HepG2 (cell line): ENCODE measurements around the gene PUS3. TPM values are rescaled to one million over a fixed set of nuclear protein-coding genes. Genes with fewer than 3 reads are reported as not detected.

Experiments
- ATAC-seq: fragments of 200-7000 bp; cut with Tn5 transposase; 3 replicates; pipeline ENCODE4 v1.9.1; 2020; ENCODE audit warnings: mild to moderate bottlenecking, moderate library complexity
- BruUV-seq: library from RNA; stranded (reverse); fragments of 400-500 nt; replicated peaks from 2 replicates; lab custom pipeline; 2021; lab: Mats Ljungman, UMichigan
- CTCF ChIA-PET: fragments of 300-600 bp; formaldehyde crosslinking; extraction: SDS; loops from one replicate; lab custom pipeline; 2021; ENCODE audit warnings: low total read pairs, inconsistent platforms, low intra/inter-chr PET ratio; lab: Yijun Ruan, JAX
- POLR2A ChIA-PET: fragments of 350-600 bp; sonication (Branson Sonifier 250); formaldehyde crosslinking; loops from one replicate; lab custom pipeline; 2020; ENCODE audit warnings: antibody characterized with exemption, inconsistent platforms; lab: Yijun Ruan, JAX
- DNase-seq: peaks from one replicate; pipeline ENCODE4 v3.0.0-alpha.2; 2015; ENCODE audit warnings: low spot score
- FAIRE-seq: peaks from 3 replicates; lab custom pipeline; 2011; peaks lifted over from hg19 to GRCh38; lab: Jason Lieb, UNC
- H2AFZ ChIP-seq: one replicate; pipeline ENCODE4 v1.6.1; 2011; ENCODE audit warnings: low read length, inconsistent platforms
- H3K27ac ChIP-seq: fragments of 300-600 bp; 3 replicates; pipeline ENCODE4 v1.8.0; 2011; ENCODE audit warnings: mixed run types, mild to moderate bottlenecking, mixed read lengths, low read length, inconsistent platforms; ENCODE audit not compliant: insufficient read depth; ENCODE audit errors: extremely low read length
- H3K27me3 ChIP-seq, 2 experiments: fragments of 200-600 bp in 1 of 2; 2 replicates in 1 of 2; 3 replicates in 1 of 2; pipeline versions ENCODE4 v1.6.0 to v1.8.0; 2011; ENCODE audit warnings: low read length in 2 of 2, mild to moderate bottlenecking in 2 of 2, moderate library complexity in 2 of 2, inconsistent platforms in 1 of 2; ENCODE audit not compliant: insufficient read depth in 2 of 2, control insufficient read depth in 1 of 2
- H3K36me3 ChIP-seq, 2 experiments: fragments of 200-600 bp in 1 of 2; replicated peaks in 1 of 2; 2 replicates in 1 of 2; 3 replicates in 1 of 2; pipeline versions ENCODE4 v1.5.1 to v1.8.0; 2011; ENCODE audit warnings: low read length in 2 of 2, inconsistent platforms in 1 of 2; ENCODE audit not compliant: insufficient read depth in 2 of 2, control insufficient read depth in 1 of 2
- H3K4me1 ChIP-seq: 2 replicates; pipeline ENCODE4 v1.5.1; 2012; ENCODE audit warnings: low read length, inconsistent platforms; ENCODE audit not compliant: insufficient read depth
- H3K4me2 ChIP-seq: 2 replicates; pipeline ENCODE4 v1.6.0; 2011; ENCODE audit warnings: low read depth, low read length, inconsistent platforms
- H3K4me3 ChIP-seq, 3 experiments: fragments of 200-600 bp in 1 of 3; sonication (generic), shearing (Covaris generic) in 1 of 3; replicated peaks in 1 of 3; 2 replicates each; pipeline ENCODE4 v1.5.1; 2011 to 2016; ENCODE audit warnings: low read length in 3 of 3, inconsistent platforms in 2 of 3, low read depth in 2 of 3, mild to moderate bottlenecking in 2 of 3, control low read depth in 1 of 3, mixed read lengths in 1 of 3; ENCODE audit not compliant: insufficient read depth in 1 of 3
- H3K79me2 ChIP-seq: one replicate; pipeline ENCODE4 v1.6.1; 2011; ENCODE audit warnings: low read length, inconsistent platforms; ENCODE audit not compliant: insufficient read depth
- H3K9ac ChIP-seq: 2 replicates; pipeline ENCODE4 v1.6.0; 2011; ENCODE audit warnings: mild to moderate bottlenecking, low read depth, low read length, inconsistent platforms; ENCODE audit not compliant: insufficient read depth
- H3K9me3 ChIP-seq: 2 replicates; pipeline ENCODE4 v1.5.1; 2012; ENCODE audit warnings: mild to moderate bottlenecking, low read length
- H4K20me1 ChIP-seq: 2 replicates; pipeline ENCODE4 v1.6.0; 2011; ENCODE audit warnings: inconsistent platforms, mild to moderate bottlenecking, low read length, moderate library complexity; ENCODE audit not compliant: insufficient read depth
- FOXK2 ChIP-seq: fragments of 450-650 bp; IDR thresholded peaks from 2 replicates; pipeline ENCODE4 v1.6.1; 2016
- FOXP1 ChIP-seq, 2 experiments: fragments of 450-650 bp in 1 of 2; IDR thresholded peaks; 2 replicates each; pipeline ENCODE4 v1.6.1; 2017 to 2018; ENCODE audit warnings: antibody characterized with exemption in 1 of 2
- GABPB1 ChIP-seq: IDR thresholded peaks from 2 replicates; pipeline ENCODE4 v1.6.1; 2016; ENCODE audit warnings: mild to moderate bottlenecking, missing genetic modification reagents, moderate library complexity, missing compliant biosample characterization
- HNRNPH1 ChIP-seq: fragments of 200-400 bp; formaldehyde crosslinking; optimal IDR thresholded peaks from 2 replicates; pipeline ENCODE3; 2017; ENCODE audit warnings: mild to moderate bottlenecking, low read depth, low read length
- JARID2 ChIP-seq: sonication (generic); formaldehyde crosslinking; IDR thresholded peaks from 2 replicates; pipeline ENCODE4 v1.8.1; 2023; ENCODE audit warnings: missing genetic modification reagents, inconsistent platforms; ENCODE audit not compliant: insufficient replicate concordance
- PTBP1 ChIP-seq: fragments of 200-400 bp; formaldehyde crosslinking; IDR thresholded peaks from 2 replicates; pipeline ENCODE4 v1.6.1; 2018; ENCODE audit warnings: low read length, low read depth; ENCODE audit not compliant: poor library complexity, severe bottlenecking
- TAF15 ChIP-seq: fragments of 200-400 bp; formaldehyde crosslinking; IDR thresholded peaks from one replicate; pipeline ENCODE4 v1.6.1; 2018; ENCODE audit warnings: mild to moderate bottlenecking, low read depth, low read length; ENCODE audit not compliant: poor library complexity, severe bottlenecking
- U2AF1 ChIP-seq: fragments of 200-400 bp; formaldehyde crosslinking; optimal IDR thresholded peaks from 2 replicates; pipeline ENCODE3; 2017; ENCODE audit warnings: mild to moderate bottlenecking, low read depth, low read length
- ZNF451 ChIP-seq: sonication (generic); formaldehyde crosslinking; IDR thresholded peaks from 2 replicates; pipeline ENCODE4 v1.5.0; 2020; ENCODE audit warnings: mild to moderate bottlenecking, missing genetic modification reagents
- ZNF570 ChIP-seq: sonication (generic); formaldehyde crosslinking; IDR thresholded peaks from 2 replicates; pipeline ENCODE4 v1.4.0; 2020; ENCODE audit warnings: mild to moderate bottlenecking, missing genetic modification reagents, borderline replicate concordance
- ZNF644 ChIP-seq: IDR thresholded peaks from 2 replicates; pipeline ENCODE4 v1.6.1; 2016; ENCODE audit warnings: low read depth
- ZNF75D ChIP-seq: sonication (generic); formaldehyde crosslinking; IDR thresholded peaks from 2 replicates; pipeline ENCODE4 v1.8.1; 2023; ENCODE audit warnings: missing genetic modification reagents, mild to moderate bottlenecking, borderline replicate concordance
- ZSCAN9 ChIP-seq: IDR thresholded peaks from 2 replicates; pipeline ENCODE4 v1.6.1; 2016; ENCODE audit warnings: borderline replicate concordance
- WGBS: methylation state at CpG from one replicate; pipeline ENCODE4 v1.1.6; 2017; ENCODE audit warnings: low lambda C conversion rate; 5-methylcytosine and 5-hydroxymethylcytosine counted together
- in situ Hi-C: cut with HindIII; loops from 2 replicates; pipeline ENCODE4 v1.10.0; 2017; ENCODE audit warnings: low pct_unique_long_range_greater_than_20kb; ENCODE audit not compliant: extremely low pct_ligation_motif_present
- intact Hi-C: fragments of 100-400 bp; cut with micrococcal nuclease; formaldehyde crosslinking; loops from one replicate; pipeline ENCODE4 v1.10.0; 2022; ENCODE audit not compliant: unreplicated experiment
- polyA plus RNA-seq, 8 experiments: library from polyadenylated mRNA; depleted of rRNA in 3 of 8; stranded (reverse) in 7 of 8; unstranded in 1 of 8; fragments of >200 nt; fragmentation: Illumina TruSeq in 4 of 8; extraction: Trizol in 4 of 8; gene quantifications; 2 replicates each; pipeline versions ENCODE4 v1.2.1 to v1.2.3, GENCODE V29; 2011 to 2016; ENCODE audit warnings: low read depth in 4 of 8, missing spikeins in 1 of 8, mixed read lengths in 1 of 8; ENCODE audit not compliant: insufficient read depth in 1 of 8
- total RNA-seq, 5 experiments: library from RNA; depleted of rRNA; stranded (reverse); fragments of >200 nt; fragmentation: Illumina TruSeq; extraction: Trizol; gene quantifications; 2 replicates each; pipeline ENCODE4 v1.2.3, GENCODE V29; 2016; ENCODE audit warnings: low read depth in 1 of 5
- TF ChIP-seq, protein P1 (sequence below): sonication (generic); formaldehyde crosslinking; IDR thresholded peaks from 2 replicates; pipeline ENCODE4 v1.4.0; 2020; ENCODE audit warnings: missing genetic modification reagents
- TF ChIP-seq, protein P2 (sequence below): sonication (generic); formaldehyde crosslinking; IDR thresholded peaks from 2 replicates; pipeline ENCODE4 v1.4.0; 2020; ENCODE audit warnings: missing genetic modification reagents, mild to moderate bottlenecking, borderline replicate concordance

Gene PUS3
- total and polyA plus RNA-seq, 2 of the 13 experiments (the other 11 are each of a cell fraction or from before 2014, with no cell fraction given), result 6.0 to 18.2 TPM

DNA sequence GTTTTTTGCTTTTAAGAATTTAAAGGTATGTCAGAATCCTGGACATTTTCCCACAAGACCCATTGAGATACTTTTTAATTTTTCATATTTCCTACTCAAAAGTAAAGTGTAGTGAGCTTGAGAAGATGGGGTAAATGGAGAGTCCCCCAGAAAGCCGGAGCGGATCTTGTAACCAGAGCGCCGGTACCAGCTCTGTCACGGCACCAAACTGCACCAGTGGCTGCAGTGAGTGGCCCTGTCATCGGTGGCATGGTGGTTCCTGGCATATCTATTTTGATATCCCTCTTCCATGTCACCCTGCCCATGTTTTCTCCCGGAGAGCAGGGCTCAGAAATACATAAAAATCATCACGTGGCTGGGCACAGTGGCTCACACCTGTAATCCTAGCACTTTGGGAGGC is 20.6 kb upstream of the PUS3 start:
- TF ChIP-seq ZNF644 (CRISPR knock-in tag) (no peak), ZNF75D (CRISPR knock-in tag) (no peak), ZSCAN9 (no peak), ZNF570 (CRISPR knock-in tag) (no peak), FOXP1 (IDR thresholded peaks at IDR 0.05) (no peak), FOXP1 (CRISPR knock-in tag; IDR thresholded peaks at IDR 0.05) (no peak), FOXK2 (no peak), ZNF451 (CRISPR knock-in tag) (no peak), JARID2 (CRISPR knock-in tag) (no peak), U2AF1 (no peak), GABPB1 (CRISPR knock-in tag) (no peak), HNRNPH1 (no peak), TAF15 (no peak), PTBP1 (no peak)
- TF ChIP-seq, protein P1, sequence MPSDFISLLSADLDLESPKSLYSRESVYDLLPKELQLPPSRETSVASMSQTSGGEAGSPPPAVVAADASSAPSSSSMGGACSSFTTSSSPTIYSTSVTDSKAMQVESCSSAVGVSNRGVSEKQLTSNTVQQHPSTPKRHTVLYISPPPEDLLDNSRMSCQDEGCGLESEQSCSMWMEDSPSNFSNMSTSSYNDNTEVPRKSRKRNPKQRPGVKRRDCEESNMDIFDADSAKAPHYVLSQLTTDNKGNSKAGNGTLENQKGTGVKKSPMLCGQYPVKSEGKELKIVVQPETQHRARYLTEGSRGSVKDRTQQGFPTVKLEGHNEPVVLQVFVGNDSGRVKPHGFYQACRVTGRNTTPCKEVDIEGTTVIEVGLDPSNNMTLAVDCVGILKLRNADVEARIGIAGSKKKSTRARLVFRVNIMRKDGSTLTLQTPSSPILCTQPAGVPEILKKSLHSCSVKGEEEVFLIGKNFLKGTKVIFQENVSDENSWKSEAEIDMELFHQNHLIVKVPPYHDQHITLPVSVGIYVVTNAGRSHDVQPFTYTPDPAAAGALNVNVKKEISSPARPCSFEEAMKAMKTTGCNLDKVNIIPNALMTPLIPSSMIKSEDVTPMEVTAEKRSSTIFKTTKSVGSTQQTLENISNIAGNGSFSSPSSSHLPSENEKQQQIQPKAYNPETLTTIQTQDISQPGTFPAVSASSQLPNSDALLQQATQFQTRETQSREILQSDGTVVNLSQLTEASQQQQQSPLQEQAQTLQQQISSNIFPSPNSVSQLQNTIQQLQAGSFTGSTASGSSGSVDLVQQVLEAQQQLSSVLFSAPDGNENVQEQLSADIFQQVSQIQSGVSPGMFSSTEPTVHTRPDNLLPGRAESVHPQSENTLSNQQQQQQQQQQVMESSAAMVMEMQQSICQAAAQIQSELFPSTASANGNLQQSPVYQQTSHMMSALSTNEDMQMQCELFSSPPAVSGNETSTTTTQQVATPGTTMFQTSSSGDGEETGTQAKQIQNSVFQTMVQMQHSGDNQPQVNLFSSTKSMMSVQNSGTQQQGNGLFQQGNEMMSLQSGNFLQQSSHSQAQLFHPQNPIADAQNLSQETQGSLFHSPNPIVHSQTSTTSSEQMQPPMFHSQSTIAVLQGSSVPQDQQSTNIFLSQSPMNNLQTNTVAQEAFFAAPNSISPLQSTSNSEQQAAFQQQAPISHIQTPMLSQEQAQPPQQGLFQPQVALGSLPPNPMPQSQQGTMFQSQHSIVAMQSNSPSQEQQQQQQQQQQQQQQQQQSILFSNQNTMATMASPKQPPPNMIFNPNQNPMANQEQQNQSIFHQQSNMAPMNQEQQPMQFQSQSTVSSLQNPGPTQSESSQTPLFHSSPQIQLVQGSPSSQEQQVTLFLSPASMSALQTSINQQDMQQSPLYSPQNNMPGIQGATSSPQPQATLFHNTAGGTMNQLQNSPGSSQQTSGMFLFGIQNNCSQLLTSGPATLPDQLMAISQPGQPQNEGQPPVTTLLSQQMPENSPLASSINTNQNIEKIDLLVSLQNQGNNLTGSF, result no peak
- TF ChIP-seq, protein P2, sequence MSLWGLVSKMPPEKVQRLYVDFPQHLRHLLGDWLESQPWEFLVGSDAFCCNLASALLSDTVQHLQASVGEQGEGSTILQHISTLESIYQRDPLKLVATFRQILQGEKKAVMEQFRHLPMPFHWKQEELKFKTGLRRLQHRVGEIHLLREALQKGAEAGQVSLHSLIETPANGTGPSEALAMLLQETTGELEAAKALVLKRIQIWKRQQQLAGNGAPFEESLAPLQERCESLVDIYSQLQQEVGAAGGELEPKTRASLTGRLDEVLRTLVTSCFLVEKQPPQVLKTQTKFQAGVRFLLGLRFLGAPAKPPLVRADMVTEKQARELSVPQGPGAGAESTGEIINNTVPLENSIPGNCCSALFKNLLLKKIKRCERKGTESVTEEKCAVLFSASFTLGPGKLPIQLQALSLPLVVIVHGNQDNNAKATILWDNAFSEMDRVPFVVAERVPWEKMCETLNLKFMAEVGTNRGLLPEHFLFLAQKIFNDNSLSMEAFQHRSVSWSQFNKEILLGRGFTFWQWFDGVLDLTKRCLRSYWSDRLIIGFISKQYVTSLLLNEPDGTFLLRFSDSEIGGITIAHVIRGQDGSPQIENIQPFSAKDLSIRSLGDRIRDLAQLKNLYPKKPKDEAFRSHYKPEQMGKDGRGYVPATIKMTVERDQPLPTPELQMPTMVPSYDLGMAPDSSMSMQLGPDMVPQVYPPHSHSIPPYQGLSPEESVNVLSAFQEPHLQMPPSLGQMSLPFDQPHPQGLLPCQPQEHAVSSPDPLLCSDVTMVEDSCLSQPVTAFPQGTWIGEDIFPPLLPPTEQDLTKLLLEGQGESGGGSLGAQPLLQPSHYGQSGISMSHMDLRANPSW (CRISPR knock-in tag), result no peak
- Histone ChIP-seq H3K9me3 (no peaks in the 10 kb centered on the region), H2AFZ (no peak overlapping the region), H3K27me3 (no peaks in the 10 kb centered on the region), H3K79me2 (no peaks in the 10 kb centered on the region), H3K4me3 (no peak overlapping the region), H3K4me2 (no peak overlapping the region), H3K4me1 (peaks cover 67% of the 10 kb centered on the region), H3K9ac (no peak overlapping the region), H3K27ac (no peak overlapping the region), H3K36me3 (no peaks in the 10 kb centered on the region), H4K20me1 (no peaks in the 10 kb centered on the region)
- in situ Hi-C loops (loop anchor here (5.0 kb wide), 1 partner anchor 264 kb away; no protein-coding TSS in a partner anchor), intact Hi-C loops (loop anchor here (1.0 to 2.0 kb wide), 3 partner anchors 19 to 271 kb away; no protein-coding TSS in a partner anchor)
- ATAC-seq, result no peak
- 90% methylated on average over 8 of the region's 8 CpGs for WGBS
- DNase-seq, result no peak
- CTCF ChIA-PET, result interaction anchor here (1.1 to 2.2 kb wide), 3 partner anchors 138 to 270 kb away, joined by 3 to 24 read pairs (median 14); partner anchors contain the start of gene CDON
- BruUV-seq, result no TSS peak
- POLR2A ChIA-PET, result interaction anchor here (1.0 kb wide), 1 partner anchor 263 kb away, joined by 3 read pairs; no protein-coding TSS in a partner anchor
- no peak for FAIRE-seq
